ENCODE measurements around the gene GEMIN2.
"Not testable (repeated sequence)": the region's sequence is repeated elsewhere in the genome, so short reads cannot be mapped to it uniquely, and the experiment has no call there.

GEMIN2 gene

GRCh38 chr14:39179042-39179441 lies 64.9 kb downstream of the GEMIN2 start:
- no peak for DNase-seq

DNA sequence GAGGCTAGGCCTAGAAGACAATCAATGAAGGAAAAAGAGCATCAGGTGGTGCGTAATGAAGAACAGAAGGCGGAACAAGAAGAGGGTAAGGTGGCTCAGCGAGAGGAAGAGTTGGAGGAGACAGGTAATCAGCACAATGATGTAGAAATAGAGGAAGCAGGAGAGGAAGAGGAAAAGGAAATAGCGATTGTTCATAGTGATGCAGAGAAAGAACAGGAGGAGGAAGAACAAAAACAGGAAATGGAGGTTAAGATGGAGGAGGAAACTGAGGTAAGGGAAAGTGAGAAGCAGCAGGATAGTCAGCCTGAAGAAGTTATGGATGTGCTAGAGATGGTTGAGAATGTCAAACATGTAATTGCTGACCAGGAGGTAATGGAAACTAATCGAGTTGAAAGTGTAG lies 66.4 kb downstream of the GEMIN2 start:
- no peak for DNase-seq

- no peak for DNase-seq
These were observed 67.0 kb downstream of the GEMIN2 start for GRCh38 chr14:39181026-39181692.

- DNase-seq: no peak
These were observed 67.5 kb downstream of the GEMIN2 start for GRCh38 chr14:39181693-39182047.

DNA sequence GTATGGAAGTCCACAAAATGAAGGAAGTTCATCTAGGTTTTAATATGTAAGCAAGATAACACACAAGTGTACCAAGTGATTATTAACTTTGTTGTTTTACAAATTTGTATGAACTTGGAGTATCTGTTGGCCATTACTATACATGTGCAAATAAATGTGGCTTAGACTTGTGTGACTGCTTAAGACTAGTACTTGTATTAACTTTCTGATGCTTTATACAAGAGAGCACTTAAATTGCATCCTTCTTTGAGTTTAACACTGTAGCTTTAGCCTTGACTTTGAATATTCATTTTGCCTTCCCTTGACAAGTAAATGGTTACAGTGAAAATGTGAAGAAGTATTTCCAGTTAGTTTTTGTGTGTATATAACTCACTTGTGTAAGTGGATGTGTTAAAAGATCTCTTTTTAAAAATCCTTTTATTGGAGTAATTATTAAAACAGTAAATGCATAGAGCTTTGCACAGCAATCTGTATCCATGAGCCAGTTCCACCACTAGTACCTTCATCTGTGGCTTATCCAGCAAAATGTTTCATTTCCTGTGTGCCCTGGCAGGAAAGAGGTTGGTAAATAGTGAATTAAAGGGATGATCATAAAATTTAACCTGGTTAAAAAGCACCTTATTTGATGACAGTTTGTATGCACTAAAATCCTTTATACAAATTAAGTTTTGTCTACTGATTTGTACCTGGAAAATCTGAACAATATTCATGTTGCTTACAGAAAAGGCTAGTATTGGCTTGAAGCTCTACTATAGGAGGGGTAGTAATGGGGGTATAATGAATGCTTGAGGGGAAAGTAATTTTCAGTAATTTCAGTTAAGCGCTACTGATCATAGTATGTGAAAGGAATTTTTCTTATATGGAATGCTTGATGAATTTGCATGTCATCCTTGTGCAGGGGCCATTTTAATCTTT lies 68.9 kb downstream of the GEMIN2 start:
- DNase-seq: no peak

- not testable (repeated sequence) for DNase-seq
These were observed 69.5 kb downstream of the GEMIN2 start for GRCh38 chr14:39183685-39184003.

DNA sequence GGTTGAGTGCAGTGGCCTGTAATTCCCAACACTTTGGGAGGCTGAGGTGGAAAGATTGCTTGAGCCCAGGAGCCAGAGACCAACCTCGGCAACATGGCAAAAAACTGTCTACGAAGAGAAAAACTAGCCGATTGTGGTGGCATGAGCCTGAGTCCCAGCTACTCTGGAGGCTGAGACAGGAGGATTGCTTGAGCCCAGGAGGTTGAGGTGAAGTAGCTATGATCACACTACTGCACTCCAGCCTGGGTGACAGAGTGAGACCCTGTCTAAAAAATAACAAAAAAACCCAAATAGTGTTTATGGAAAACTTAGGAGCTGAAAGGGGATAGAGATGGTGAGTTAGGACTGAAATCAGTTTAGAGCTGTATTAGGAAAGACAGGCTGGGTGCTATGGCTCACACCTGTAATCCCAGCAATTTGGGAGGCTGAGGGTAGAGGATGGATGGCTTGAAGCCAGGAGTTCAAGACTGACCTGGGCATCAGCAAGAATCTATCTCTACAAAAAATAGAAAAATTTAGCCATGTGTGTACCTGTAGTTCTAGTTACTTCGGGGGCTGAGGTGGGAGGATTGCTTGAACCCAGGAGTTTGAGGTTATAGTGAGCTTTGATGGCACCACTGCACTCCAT lies 70.6 kb downstream of the GEMIN2 start:
- DNase-seq: no peak

GRCh38 chr14:39185256-39186049 lies 71.3 kb downstream of the GEMIN2 start:
- DNase-seq: no peak

All from CD4-positive, alpha-beta T cell treated with Interleukin-6 for 4 hours (primary cell).